Measurements from ENCODE around the gene CUBN. TPM values are rescaled to one million over a fixed set of nuclear protein-coding genes. Genes with fewer than 3 reads are reported as not detected.
A peak's percentile ranks its signal among the peaks of the same experiment; 100 is the strongest.

Gene CUBN
- total and polyA plus RNA-seq, 7 experiments from 2014 or later: 0.39 to 17.5 (median 7.0) TPM

DNA sequence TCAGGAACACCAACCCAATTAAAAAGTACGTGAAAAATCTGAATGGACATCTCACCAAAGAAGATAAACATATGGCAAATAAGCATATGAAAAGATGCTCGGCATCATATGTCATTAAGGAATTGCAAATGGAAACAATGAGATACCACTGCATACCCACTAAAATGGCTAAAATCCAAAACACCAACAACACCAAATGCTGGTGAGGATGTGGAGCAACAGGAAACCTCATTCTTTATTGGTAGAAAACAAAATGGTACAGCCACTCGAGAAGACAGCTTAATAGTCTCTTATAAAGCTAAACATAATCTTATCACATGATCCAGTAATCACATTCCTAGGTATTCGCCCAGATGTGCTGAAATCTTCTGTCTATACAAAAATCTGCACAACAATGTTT is 325.5 kb downstream of the CUBN start:
- Mint-ChIP-seq H3K9me3 (peaks cover 0 to 3% (median 0%) of the 10 kb centered on the region in 11 donors), H3K27me3 (no peaks in the 10 kb centered on the region), H3K4me1 (peaks cover 18 to 55% (median 37%) of the 10 kb centered on the region in 7 donors), H3K36me3 (peaks cover 4 to 56% (median 19%) of the 10 kb centered on the region in 5 donors), H3K27ac (peak overlapping the region in 1 of 9 donors; percentile 6), H3K4me3 (no peak overlapping the region)
- Histone ChIP-seq H3K27ac (ENCODE audit: low read depth, low read length) (no peak overlapping the region), H3K4me1 (ENCODE audit: control insufficient read depth in 2 of 2, insufficient read depth in 2 of 2, low read length in 2 of 2) (no peaks in the 10 kb centered on the region), H3K36me3 (ENCODE audit: control insufficient read depth in 2 of 3, insufficient read depth in 3 of 3, low read length in 3 of 3) (peaks cover 0 to 12% (median 0%) of the 10 kb centered on the region in 3 experiments), H3K9me3 (ENCODE audit: control insufficient read depth in 2 of 3, low read length in 3 of 3) (no peaks in the 10 kb centered on the region), H3K27me3 (ENCODE audit: control insufficient read depth in 2 of 2, insufficient read depth in 2 of 2, low read length in 2 of 2) (no peaks in the 10 kb centered on the region), H3K4me3 (ENCODE audit: low read length) (no peak overlapping the region)
- no peak for DNase-seq
- ChIA-PET CTCF (no interaction called here), POLR2A (no interaction called here)
- intact Hi-C loops (cut with micrococcal nuclease): no loop called here
- ATAC-seq: no peak

DNA sequence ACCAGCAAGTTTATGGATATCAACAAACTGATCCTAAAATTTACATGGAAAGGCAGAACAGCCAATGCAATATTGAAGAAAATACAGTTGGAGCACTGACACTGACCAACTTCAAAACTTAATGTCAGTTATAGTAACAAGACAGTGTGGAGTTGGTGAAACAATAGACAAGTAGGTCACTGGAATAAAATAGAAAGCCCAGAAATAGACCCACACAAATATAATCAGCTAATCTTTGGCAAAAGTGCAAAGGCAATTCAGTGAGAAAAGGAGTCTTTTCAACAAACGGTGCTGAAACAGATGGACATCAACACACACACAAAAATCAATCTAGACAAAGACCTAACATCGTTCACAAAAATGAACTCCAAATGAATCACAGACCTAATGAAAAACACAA is 326.1 kb downstream of the CUBN start:
- CTCF ChIA-PET: no interaction called here
- Mint-ChIP-seq H3K27me3 (no peaks in the 10 kb centered on the region), H3K9me3 (peaks cover 0 to 3% (median 0%) of the 10 kb centered on the region in 11 donors), H3K27ac (peak overlapping the region in 1 of 9 donors; percentile 6), H3K4me3 (no peak overlapping the region), H3K36me3 (peaks cover 4 to 57% (median 25%) of the 10 kb centered on the region in 5 donors), H3K4me1 (peaks cover 21 to 57% (median 43%) of the 10 kb centered on the region in 7 donors)
- ATAC-seq: no peak
- DNase-seq: no peak
- H3K4me1 ChIP-seq (ENCODE audit: control insufficient read depth in 2 of 2, insufficient read depth in 2 of 2, low read length in 2 of 2): no peaks in the 10 kb centered on the region
- H3K4me3 ChIP-seq (ENCODE audit: low read length): no peak overlapping the region
- intact Hi-C loops (cut with micrococcal nuclease): no loop called here
- no peaks in the 10 kb centered on the region for H3K27me3 ChIP-seq (ENCODE audit: control insufficient read depth in 2 of 2, insufficient read depth in 2 of 2, low read length in 2 of 2)
- POLR2A ChIA-PET: no interaction called here
- H3K27ac ChIP-seq (ENCODE audit: low read depth, low read length): no peak overlapping the region
- no peaks in the 10 kb centered on the region for H3K9me3 ChIP-seq (ENCODE audit: control insufficient read depth in 2 of 3, low read length in 3 of 3)
- peaks cover 0 to 12% (median 0%) of the 10 kb centered on the region in 3 experiments for H3K36me3 ChIP-seq (ENCODE audit: control insufficient read depth in 2 of 3, insufficient read depth in 3 of 3, low read length in 3 of 3)

GRCh38 chr10:16799621-16800020 is 330.0 kb downstream of the CUBN start:
- Mint-ChIP-seq H3K36me3 (peaks cover 10 to 51% (median 36%) of the 10 kb centered on the region in 5 donors), H3K4me3 (no peak overlapping the region), H3K4me1 (peaks cover 18 to 71% (median 61%) of the 10 kb centered on the region in 7 donors), H3K9me3 (peaks cover 0 to 2% (median 0%) of the 10 kb centered on the region in 11 donors), H3K27me3 (no peaks in the 10 kb centered on the region), H3K27ac (no peak overlapping the region)
- Histone ChIP-seq H3K9me3 (ENCODE audit: control insufficient read depth in 2 of 3, low read length in 3 of 3) (no peaks in the 10 kb centered on the region), H3K36me3 (ENCODE audit: control insufficient read depth in 2 of 3, insufficient read depth in 3 of 3, low read length in 3 of 3) (no peaks in the 10 kb centered on the region), H3K4me1 (ENCODE audit: control insufficient read depth in 2 of 2, insufficient read depth in 2 of 2, low read length in 2 of 2) (no peaks in the 10 kb centered on the region), H3K4me3 (ENCODE audit: low read length) (no peak overlapping the region), H3K27ac (ENCODE audit: low read depth, low read length) (no peak overlapping the region), H3K27me3 (ENCODE audit: control insufficient read depth in 2 of 2, insufficient read depth in 2 of 2, low read length in 2 of 2) (no peaks in the 10 kb centered on the region)
- CTCF ChIA-PET: no interaction called here
- POLR2A ChIA-PET: no interaction called here
- DNase-seq (peak in 1 of 9 donors; percentile 40), ATAC-seq (no peak)
- intact Hi-C loops (cut with micrococcal nuclease): no loop called here

- Mint-ChIP-seq H3K27me3 (no peaks in the 10 kb centered on the region), H3K4me1 (peaks cover 18 to 63% (median 53%) of the 10 kb centered on the region in 7 donors), H3K27ac (no peak overlapping the region), H3K4me3 (no peak overlapping the region), H3K9me3 (peaks cover 0 to under 1% (median 0%) of the 10 kb centered on the region in 11 donors), H3K36me3 (peaks cover 7 to 57% (median 37%) of the 10 kb centered on the region in 5 donors)
- no peaks in the 10 kb centered on the region for H3K36me3 ChIP-seq (ENCODE audit: control insufficient read depth in 2 of 3, insufficient read depth in 3 of 3, low read length in 3 of 3)
- ChIA-PET POLR2A (interaction anchor here (0.9 kb wide), 1 partner anchor 19 kb away, joined by 3 read pairs; the partner anchor contains the start of gene RSU1), CTCF (no interaction called here)
- ATAC-seq (no peak), DNase-seq (no peak)
- no peaks in the 10 kb centered on the region for H3K9me3 ChIP-seq (ENCODE audit: control insufficient read depth in 2 of 3, low read length in 3 of 3)
- H3K27ac ChIP-seq (ENCODE audit: low read depth, low read length): no peak overlapping the region
- H3K27me3 ChIP-seq (ENCODE audit: control insufficient read depth in 2 of 2, insufficient read depth in 2 of 2, low read length in 2 of 2): no peaks in the 10 kb centered on the region
- H3K4me1 ChIP-seq (ENCODE audit: control insufficient read depth in 2 of 2, insufficient read depth in 2 of 2, low read length in 2 of 2): no peaks in the 10 kb centered on the region
- intact Hi-C loops (cut with micrococcal nuclease): no loop called here
- H3K4me3 ChIP-seq (ENCODE audit: low read length): no peak overlapping the region
Measured at GRCh38 chr10:16798571-16798970, 331.0 kb downstream of the CUBN start.

DNA sequence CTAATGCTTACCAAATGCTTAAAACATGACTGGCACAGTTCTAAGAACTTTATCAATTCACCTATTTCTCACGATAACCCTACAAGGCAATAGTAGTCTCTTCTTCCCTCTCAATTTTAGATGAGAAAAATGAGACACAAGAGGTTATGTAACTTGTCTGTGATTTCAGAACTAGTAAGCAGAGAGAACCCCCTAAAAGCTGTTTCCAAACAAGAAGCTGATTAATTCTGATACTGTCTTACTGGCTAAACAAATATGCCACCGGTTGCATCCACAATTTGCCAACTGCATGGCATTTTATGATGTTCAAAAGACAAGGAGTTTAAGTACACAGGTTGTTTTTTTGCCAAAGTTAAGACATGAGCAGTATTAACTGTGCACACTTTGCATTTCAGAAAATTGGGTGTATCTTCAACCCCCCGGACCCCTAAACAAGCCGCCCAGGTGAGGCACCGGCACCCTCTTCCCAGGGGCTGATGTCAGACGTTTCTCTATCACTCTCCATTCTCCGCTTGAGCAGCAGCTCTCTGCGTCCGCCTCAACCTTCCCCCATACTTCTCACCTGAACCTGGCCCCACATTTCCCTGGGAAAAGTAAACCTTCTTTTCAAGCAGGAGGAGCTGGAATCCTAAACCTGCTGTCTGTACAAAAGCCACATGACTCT is 334.1 kb downstream of the CUBN start:
- no peaks in the 10 kb centered on the region for H3K9me3 ChIP-seq (ENCODE audit: control insufficient read depth in 2 of 3, low read length in 3 of 3)
- H3K27ac ChIP-seq (ENCODE audit: low read depth, low read length): no peak overlapping the region
- Mint-ChIP-seq H3K9me3 (peaks cover 0 to 4% (median 0%) of the 10 kb centered on the region in 11 donors), H3K4me1 (peaks cover 11 to 44% (median 38%) of the 10 kb centered on the region in 7 donors), H3K27ac (no peak overlapping the region), H3K36me3 (peaks cover 7 to 68% (median 50%) of the 10 kb centered on the region in 5 donors), H3K27me3 (no peaks in the 10 kb centered on the region), H3K4me3 (peak overlapping the region in 1 of 10 donors; percentile 22)
- intact Hi-C loops (cut with micrococcal nuclease): no loop called here
- no peaks in the 10 kb centered on the region for H3K27me3 ChIP-seq (ENCODE audit: control insufficient read depth in 2 of 2, insufficient read depth in 2 of 2, low read length in 2 of 2)
- ChIA-PET CTCF (no interaction called here), POLR2A (no interaction called here)
- ATAC-seq (no peak), DNase-seq (no peak)
- H3K36me3 ChIP-seq (ENCODE audit: control insufficient read depth in 2 of 3, insufficient read depth in 3 of 3, low read length in 3 of 3): peaks cover 0 to 4% (median 0%) of the 10 kb centered on the region in 3 experiments
- no peak overlapping the region for H3K4me3 ChIP-seq (ENCODE audit: low read length)
- H3K4me1 ChIP-seq (ENCODE audit: control insufficient read depth in 2 of 2, insufficient read depth in 2 of 2, low read length in 2 of 2): no peaks in the 10 kb centered on the region

- ChIA-PET POLR2A (interaction anchor here (0.8 kb wide), 1 partner anchor 11 kb away, joined by 3 read pairs; no protein-coding TSS in a partner anchor), CTCF (no interaction called here)
- peaks cover under 1 to 2% of the 10 kb centered on the region in 2 donors for H3K4me1 ChIP-seq (ENCODE audit: control insufficient read depth in 2 of 2, insufficient read depth in 2 of 2, low read length in 2 of 2)
- peaks cover 13 to 43% (median 38%) of the 10 kb centered on the region in 7 donors for H3K4me1 Mint-ChIP-seq
- H3K36me3 Mint-ChIP-seq: peaks cover 7 to 65% (median 59%) of the 10 kb centered on the region in 5 donors
- H3K27ac Mint-ChIP-seq: no peak overlapping the region
- H3K9me3 ChIP-seq (ENCODE audit: control insufficient read depth in 2 of 3, low read length in 3 of 3): no peaks in the 10 kb centered on the region
- peaks cover 0 to 4% (median 0%) of the 10 kb centered on the region in 3 experiments for H3K36me3 ChIP-seq (ENCODE audit: control insufficient read depth in 2 of 3, insufficient read depth in 3 of 3, low read length in 3 of 3)
- H3K9me3 Mint-ChIP-seq: peaks cover 0 to 4% (median 0%) of the 10 kb centered on the region in 11 donors
- intact Hi-C loops (cut with micrococcal nuclease): no loop called here
- no peak for ATAC-seq
- no peak overlapping the region for H3K4me3 Mint-ChIP-seq
- no peaks in the 10 kb centered on the region for H3K27me3 Mint-ChIP-seq
- no peak overlapping the region for H3K4me3 ChIP-seq (ENCODE audit: low read length)
- DNase-seq: no peak
- H3K27me3 ChIP-seq (ENCODE audit: control insufficient read depth in 2 of 2, insufficient read depth in 2 of 2, low read length in 2 of 2): no peaks in the 10 kb centered on the region
- no peak overlapping the region for H3K27ac ChIP-seq (ENCODE audit: low read depth, low read length)
Measured at GRCh38 chr10:16794005-16794404, 335.6 kb downstream of the CUBN start.

DNA sequence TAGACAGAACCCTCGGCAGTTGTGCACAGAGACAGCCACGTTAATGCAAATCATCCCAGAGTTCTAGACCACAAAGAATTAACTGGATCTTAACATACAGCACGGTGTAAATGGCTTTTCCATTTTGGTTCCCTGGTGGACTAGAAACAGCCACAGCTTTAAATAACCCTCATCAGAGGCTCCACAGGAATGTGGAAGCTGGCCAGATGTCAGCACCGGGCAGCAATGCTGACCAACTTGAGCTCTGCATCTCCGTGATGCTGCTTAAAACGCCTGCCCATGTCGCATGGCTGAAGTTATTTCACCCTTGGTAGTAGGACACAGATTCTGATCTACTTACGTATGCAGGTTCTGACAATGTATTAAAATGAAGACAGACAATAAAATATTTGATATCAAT is 336.9 kb downstream of the CUBN start:
- H3K27ac Mint-ChIP-seq: peak overlapping the region in 1 of 9 donors; percentile 17
- Histone ChIP-seq H3K4me3 (ENCODE audit: low read length) (no peak overlapping the region), H3K9me3 (ENCODE audit: control insufficient read depth in 2 of 3, low read length in 3 of 3) (no peaks in the 10 kb centered on the region), H3K27me3 (ENCODE audit: control insufficient read depth in 2 of 2, insufficient read depth in 2 of 2, low read length in 2 of 2) (no peaks in the 10 kb centered on the region), H3K4me1 (ENCODE audit: control insufficient read depth in 2 of 2, insufficient read depth in 2 of 2, low read length in 2 of 2) (peaks cover 13 to 15% of the 10 kb centered on the region in 2 donors), H3K27ac (ENCODE audit: low read depth, low read length) (no peak overlapping the region), H3K36me3 (ENCODE audit: control insufficient read depth in 2 of 3, insufficient read depth in 3 of 3, low read length in 3 of 3) (peaks cover 0 to 4% (median 0%) of the 10 kb centered on the region in 3 experiments)
- peaks cover 0 to 4% (median 0%) of the 10 kb centered on the region in 11 donors for H3K9me3 Mint-ChIP-seq
- POLR2A ChIA-PET: no interaction called here
- H3K27me3 Mint-ChIP-seq: no peaks in the 10 kb centered on the region
- no peak for ATAC-seq
- no peak overlapping the region for H3K4me3 Mint-ChIP-seq
- H3K36me3 Mint-ChIP-seq: peaks cover 7 to 59% (median 54%) of the 10 kb centered on the region in 5 donors
- DNase-seq: no peak
- CTCF ChIA-PET: no interaction called here
- H3K4me1 Mint-ChIP-seq: peaks cover 19 to 53% (median 46%) of the 10 kb centered on the region in 7 donors
- intact Hi-C loops (cut with micrococcal nuclease): no loop called here

All from naive thymus-derived CD4-positive, alpha-beta T cell (primary cell).